Fibroblast of pulmonary artery (primary cell): ENCODE measurements around the gene GNPNAT1.

Experiments used
- DNase-seq: peaks from one replicate; pipeline ENCODE4 v3.0.0-alpha.2; 2010; ENCODE audit warnings: low read depth
- H3K4me3 ChIP-seq: replicated peaks from 2 replicates; pipeline ENCODE4 v1.5.1; 2011; ENCODE audit warnings: low read depth, mild to moderate bottlenecking, control low read depth, low read length, moderate library complexity
- TF ChIP-seq, protein P1 (sequence below): IDR thresholded peaks from 2 replicates; pipeline ENCODE4 v1.5.1; 2011; ENCODE audit warnings: mild to moderate bottlenecking, control low read depth, low read length, inconsistent platforms; ENCODE audit errors: missing control alignments

Gene GNPNAT1

DNA sequence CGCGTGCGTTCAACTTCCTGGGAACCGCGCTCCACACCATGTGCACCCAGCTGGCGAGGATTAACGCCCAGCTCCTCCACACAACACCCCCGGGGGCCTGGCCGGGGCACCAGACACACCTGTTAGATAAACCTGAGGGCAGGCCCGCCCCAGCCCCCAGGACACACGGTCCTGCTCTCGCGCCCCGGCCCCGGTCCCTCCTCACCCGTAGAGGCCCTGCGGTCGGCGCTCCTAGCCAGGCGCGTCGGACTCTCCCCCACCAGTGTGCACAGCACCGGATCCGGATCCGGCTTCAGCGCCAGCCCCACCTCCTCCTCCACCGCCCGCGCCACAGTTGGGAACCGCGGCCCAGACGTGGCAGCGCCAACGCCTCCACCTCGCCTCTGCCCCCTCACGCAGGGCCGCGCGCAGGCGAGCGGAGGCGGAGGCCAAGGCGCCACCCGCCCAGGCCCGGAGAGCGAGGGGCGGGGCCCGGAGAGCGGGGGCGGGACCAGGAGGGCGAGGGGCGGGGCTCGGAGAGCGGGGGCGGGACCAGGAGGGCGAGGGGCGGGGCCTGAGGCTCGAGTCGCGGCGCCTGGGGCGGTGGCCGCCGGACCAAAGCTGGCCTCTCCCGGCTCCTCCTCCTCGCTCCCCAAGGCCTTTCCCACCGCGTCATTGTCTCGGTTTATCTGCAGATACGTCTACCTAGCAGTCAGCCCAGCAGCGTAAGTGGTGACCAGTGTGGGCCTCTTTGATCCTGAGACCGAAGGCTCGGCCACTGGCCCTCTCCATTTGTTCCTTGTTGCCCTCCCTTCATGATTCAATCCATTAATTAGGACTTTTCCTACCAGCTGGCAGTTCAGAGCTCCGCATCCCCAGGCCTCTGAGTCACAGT is at the start of gene GNPNAT1:
GNPNAT1 (minus strand) TSS at position 385 of the 874 bp plus-strand sequence. CDS start 6,957 bp downstream, outside the sequence.
- TF ChIP-seq, protein P1, sequence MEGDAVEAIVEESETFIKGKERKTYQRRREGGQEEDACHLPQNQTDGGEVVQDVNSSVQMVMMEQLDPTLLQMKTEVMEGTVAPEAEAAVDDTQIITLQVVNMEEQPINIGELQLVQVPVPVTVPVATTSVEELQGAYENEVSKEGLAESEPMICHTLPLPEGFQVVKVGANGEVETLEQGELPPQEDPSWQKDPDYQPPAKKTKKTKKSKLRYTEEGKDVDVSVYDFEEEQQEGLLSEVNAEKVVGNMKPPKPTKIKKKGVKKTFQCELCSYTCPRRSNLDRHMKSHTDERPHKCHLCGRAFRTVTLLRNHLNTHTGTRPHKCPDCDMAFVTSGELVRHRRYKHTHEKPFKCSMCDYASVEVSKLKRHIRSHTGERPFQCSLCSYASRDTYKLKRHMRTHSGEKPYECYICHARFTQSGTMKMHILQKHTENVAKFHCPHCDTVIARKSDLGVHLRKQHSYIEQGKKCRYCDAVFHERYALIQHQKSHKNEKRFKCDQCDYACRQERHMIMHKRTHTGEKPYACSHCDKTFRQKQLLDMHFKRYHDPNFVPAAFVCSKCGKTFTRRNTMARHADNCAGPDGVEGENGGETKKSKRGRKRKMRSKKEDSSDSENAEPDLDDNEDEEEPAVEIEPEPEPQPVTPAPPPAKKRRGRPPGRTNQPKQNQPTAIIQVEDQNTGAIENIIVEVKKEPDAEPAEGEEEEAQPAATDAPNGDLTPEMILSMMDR, result no peak
- DNase-seq, result peak; percentile 93
- H3K4me3 ChIP-seq, result peak within 1 kb of the TSS; percentile 73

DNA sequence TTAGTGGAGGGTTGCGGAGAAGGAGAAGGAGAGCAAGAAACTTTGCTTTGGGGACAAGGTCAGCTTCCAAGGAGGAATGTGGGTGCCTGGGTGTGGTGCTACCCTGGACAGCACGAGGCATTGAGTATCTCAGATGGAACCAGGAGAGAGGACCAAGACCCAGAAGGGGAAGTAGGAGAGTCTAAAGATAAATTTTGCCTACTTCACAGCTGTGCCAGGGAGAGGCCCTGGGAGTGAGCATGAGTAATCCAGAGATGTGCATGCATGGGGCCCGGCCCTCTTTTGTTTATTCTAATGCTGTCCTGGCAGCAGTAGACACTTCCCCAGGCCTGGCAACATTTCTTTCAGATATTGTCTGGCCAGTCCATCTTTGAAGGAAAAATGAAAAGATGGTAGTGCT is 49.5 kb upstream of the GNPNAT1 start:
- TF ChIP-seq, protein P1, result no peak
- DNase-seq, result peak; percentile 68
- H3K4me3 ChIP-seq, result no peak overlapping the region

GRCh38 chr14:52837451-52837850 is 46.0 kb upstream of the GNPNAT1 start:
- no peak overlapping the region for H3K4me3 ChIP-seq
- DNase-seq, result no peak
- TF ChIP-seq, protein P1, result no peak

GRCh38 chr14:52836063-52836462 is 44.7 kb upstream of the GNPNAT1 start:
- no peak overlapping the region for H3K4me3 ChIP-seq
- DNase-seq, result no peak
- TF ChIP-seq, protein P1, result no peak

GRCh38 chr14:52835122-52835903 is 43.9 kb upstream of the GNPNAT1 start:
- DNase-seq, result peak; percentile 63
- no peak overlapping the region for H3K4me3 ChIP-seq
- TF ChIP-seq, protein P1, result no peak

- TF ChIP-seq, protein P1, result no peak
- DNase-seq, result peak; percentile 81
- H3K4me3 ChIP-seq, result no peak overlapping the region
These were observed 43.0 kb upstream of the GNPNAT1 start for GRCh38 chr14:52834440-52834842.
